IPS DF 4.7 (cell line): Measurements from ENCODE around the gene USP1.

Experiments used
- DNase-seq: peaks from one replicate; pipeline ENCODE4 v3.0.0-alpha.2; 2013; ENCODE audit warnings: low spot score; ENCODE audit errors: extremely low read depth

The USP1 gene

DNA sequence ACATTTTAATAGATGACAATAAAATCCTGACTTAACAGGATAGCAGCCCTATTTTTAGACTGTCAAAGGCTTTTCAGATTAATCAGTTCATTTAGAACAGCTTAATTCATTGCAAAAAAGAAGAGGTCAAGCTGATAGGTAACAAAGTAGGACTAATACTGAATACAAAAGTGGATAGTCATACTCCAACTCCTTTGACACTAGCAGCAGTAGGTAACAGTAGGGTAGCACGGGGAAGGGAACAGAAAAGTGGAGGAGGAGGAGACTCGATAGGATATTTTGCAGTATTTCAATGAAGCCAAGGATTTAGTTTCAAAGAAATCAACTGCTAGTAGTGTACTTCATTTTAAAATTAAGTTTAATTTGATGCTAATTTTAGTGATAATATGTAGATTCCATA is 51.1 kb downstream of the USP1 start:
- no peak for DNase-seq

- DNase-seq, result no peak
Observed at GRCh38 chr1:62492521-62492920, 55.7 kb downstream of the USP1 start.

- no peak for DNase-seq
Observed at GRCh38 chr1:62493656-62494055, 56.8 kb downstream of the USP1 start.

DNA sequence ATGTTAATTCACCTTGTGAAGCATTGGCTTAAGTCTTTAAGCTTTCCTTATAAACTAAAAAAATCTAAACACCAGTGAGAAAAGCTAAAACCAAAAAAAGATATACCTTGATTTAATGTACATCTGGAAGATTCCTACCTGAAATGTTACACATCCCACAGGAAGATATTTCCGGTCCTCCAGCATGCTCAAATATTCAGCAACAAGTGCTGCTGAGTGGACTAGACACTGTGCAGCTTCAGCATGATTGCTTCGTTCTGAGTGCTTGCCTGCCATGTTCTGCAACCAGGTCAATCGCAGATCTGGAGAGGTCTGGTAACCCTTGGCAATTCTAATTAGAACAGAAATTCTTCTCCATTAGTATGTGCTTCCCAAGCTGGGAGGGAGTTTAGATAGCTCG is 57.3 kb downstream of the USP1 start:
- DNase-seq, result no peak

- no peak for DNase-seq
Observed at GRCh38 chr1:62500210-62500609, 63.4 kb downstream of the USP1 start.
